ENCODE results near the gene OLR1. TPM values are rescaled to one million over a fixed set of nuclear protein-coding genes. Genes with fewer than 3 reads are reported as not detected.

The OLR1 gene
- total RNA-seq, 1 experiment from 2014 or later, result not detected

DNA sequence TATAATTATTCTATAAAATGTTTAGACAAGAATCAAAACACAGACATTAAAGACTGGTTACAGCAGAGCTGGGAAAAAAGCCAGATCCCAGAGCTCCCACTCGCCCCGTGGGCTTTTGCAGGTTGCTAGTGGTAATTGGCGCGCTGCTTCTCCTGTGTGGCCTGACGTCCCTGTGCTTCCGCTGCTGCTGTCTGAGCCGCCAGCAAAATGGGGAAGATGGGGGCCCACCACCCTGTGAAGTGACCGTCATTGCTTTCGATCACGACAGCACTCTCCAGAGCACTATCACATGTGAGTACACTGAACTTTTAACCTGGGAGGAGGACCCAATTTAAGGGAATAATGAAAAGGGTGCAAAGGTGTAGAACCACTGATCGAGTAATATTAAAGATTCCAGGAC is 14.4 kb upstream of the OLR1 start:
- Mint-ChIP-seq H3K36me3 (ENCODE audit: insufficient read depth, unreplicated experiment) (no peaks in the 10 kb centered on the region), H3K9me3 (ENCODE audit: unreplicated experiment) (no peaks in the 10 kb centered on the region), H3K27ac (ENCODE audit: low read depth, unreplicated experiment) (no peak overlapping the region), H3K4me1 (ENCODE audit: insufficient read depth, unreplicated experiment) (peaks cover 16% of the 10 kb centered on the region), H3K27me3 (ENCODE audit: insufficient read depth, unreplicated experiment) (no peaks in the 10 kb centered on the region), H3K4me3 (ENCODE audit: unreplicated experiment) (no peak overlapping the region)
- intact Hi-C loops (cut with micrococcal nuclease), result no loop called here
- no peak for DNase-seq (ENCODE audit: unreplicated experiment)
- ChIA-PET CTCF (interaction anchor here (0.7 to 11.3 kb wide), 2 partner anchors 30 to 50 kb away, joined by 5 to 255 read pairs; no protein-coding TSS in a partner anchor), POLR2A (no interaction called here)
- BruUV-seq (replicated peaks), result no TSS peak
- TF ChIP-seq, protein P1, sequence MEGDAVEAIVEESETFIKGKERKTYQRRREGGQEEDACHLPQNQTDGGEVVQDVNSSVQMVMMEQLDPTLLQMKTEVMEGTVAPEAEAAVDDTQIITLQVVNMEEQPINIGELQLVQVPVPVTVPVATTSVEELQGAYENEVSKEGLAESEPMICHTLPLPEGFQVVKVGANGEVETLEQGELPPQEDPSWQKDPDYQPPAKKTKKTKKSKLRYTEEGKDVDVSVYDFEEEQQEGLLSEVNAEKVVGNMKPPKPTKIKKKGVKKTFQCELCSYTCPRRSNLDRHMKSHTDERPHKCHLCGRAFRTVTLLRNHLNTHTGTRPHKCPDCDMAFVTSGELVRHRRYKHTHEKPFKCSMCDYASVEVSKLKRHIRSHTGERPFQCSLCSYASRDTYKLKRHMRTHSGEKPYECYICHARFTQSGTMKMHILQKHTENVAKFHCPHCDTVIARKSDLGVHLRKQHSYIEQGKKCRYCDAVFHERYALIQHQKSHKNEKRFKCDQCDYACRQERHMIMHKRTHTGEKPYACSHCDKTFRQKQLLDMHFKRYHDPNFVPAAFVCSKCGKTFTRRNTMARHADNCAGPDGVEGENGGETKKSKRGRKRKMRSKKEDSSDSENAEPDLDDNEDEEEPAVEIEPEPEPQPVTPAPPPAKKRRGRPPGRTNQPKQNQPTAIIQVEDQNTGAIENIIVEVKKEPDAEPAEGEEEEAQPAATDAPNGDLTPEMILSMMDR (IDR thresholded peaks at IDR 0.05; ENCODE audit: unreplicated experiment), result no peak

DNA sequence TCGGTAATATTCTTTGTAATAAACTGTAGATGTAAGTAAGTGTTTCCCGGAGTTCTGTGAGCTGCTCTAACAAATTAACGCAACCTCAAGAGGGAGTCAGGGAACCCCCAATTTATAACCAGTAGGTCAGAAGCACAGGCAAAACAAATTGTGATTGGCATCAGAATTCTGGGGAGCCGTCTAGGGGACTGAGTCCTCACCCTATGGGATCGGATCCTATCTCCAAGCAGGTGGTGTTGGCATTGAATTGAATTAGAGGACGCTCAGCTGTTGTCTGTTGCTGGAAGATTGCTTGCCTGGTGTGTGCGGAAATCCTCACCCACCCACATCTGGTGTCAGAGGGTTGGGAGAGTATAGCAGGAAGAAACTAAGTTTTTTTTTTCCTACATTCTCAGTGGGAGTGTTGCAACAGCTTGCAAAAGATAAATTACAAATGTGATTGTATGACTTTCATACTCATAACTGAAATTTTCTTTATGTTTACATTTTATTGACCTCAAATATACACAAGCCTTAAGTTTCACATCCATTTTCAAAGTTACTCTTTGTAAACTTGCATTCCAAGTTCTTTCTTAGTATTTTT is 12.4 kb upstream of the OLR1 start:
- peaks cover 15% of the 10 kb centered on the region for H3K4me1 Mint-ChIP-seq (ENCODE audit: insufficient read depth, unreplicated experiment)
- BruUV-seq (replicated peaks), result no TSS peak
- no peaks in the 10 kb centered on the region for H3K27me3 Mint-ChIP-seq (ENCODE audit: insufficient read depth, unreplicated experiment)
- POLR2A ChIA-PET, result no interaction called here
- H3K9me3 Mint-ChIP-seq (ENCODE audit: unreplicated experiment), result no peaks in the 10 kb centered on the region
- DNase-seq (ENCODE audit: unreplicated experiment), result peak; percentile 34
- TF ChIP-seq, protein P1 (IDR thresholded peaks at IDR 0.05; ENCODE audit: unreplicated experiment), result no peak
- CTCF ChIA-PET, result interaction anchor here (0.6 to 11.3 kb wide), 4 partner anchors 10 to 534 kb away, joined by 3 to 255 read pairs (median 3); no protein-coding TSS in a partner anchor
- intact Hi-C loops (cut with micrococcal nuclease), result no loop called here
- H3K4me3 Mint-ChIP-seq (ENCODE audit: unreplicated experiment), result no peak overlapping the region
- H3K27ac Mint-ChIP-seq (ENCODE audit: low read depth, unreplicated experiment), result no peak overlapping the region
- H3K36me3 Mint-ChIP-seq (ENCODE audit: insufficient read depth, unreplicated experiment), result no peaks in the 10 kb centered on the region

DNA sequence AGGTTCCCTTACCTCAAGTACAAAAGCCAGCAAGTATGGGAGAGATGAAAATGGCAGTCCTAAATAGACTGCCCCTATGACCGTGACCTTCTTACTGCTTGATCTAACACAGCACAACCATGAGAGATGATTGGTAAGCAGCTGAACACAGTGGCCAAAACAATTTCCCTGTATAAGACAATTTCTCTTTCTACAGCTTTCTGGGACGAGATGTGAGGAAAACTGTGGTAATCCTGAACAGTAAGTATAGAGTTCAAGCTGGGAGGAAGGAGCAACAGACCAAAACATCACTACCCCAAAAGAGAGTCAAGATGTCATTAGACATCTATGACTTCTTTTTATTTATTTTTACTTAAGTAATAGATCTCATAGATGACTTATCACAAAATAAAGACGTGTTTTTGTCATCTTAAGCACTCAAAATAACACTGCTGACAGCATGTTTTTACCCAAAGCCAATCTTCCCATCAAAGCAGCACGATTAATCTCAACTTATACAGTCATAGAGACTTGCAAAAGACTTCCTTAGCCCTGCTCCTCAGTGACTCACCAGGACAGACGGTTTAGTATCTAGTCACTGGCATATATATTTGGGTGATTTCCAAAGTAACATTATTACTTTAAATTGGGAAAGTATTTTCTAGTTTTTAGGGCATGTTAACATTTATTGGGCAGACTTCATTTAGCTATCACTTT is 10.6 kb upstream of the OLR1 start:
- Mint-ChIP-seq H3K4me1 (ENCODE audit: insufficient read depth, unreplicated experiment) (peaks cover 15% of the 10 kb centered on the region), H3K27ac (ENCODE audit: low read depth, unreplicated experiment) (no peak overlapping the region), H3K4me3 (ENCODE audit: unreplicated experiment) (no peak overlapping the region), H3K36me3 (ENCODE audit: insufficient read depth, unreplicated experiment) (no peaks in the 10 kb centered on the region), H3K27me3 (ENCODE audit: insufficient read depth, unreplicated experiment) (no peaks in the 10 kb centered on the region), H3K9me3 (ENCODE audit: unreplicated experiment) (no peaks in the 10 kb centered on the region)
- intact Hi-C loops (cut with micrococcal nuclease), result no loop called here
- BruUV-seq (replicated peaks), result no TSS peak
- CTCF ChIA-PET, result interaction anchor here (1.1 to 11.3 kb wide), 3 partner anchors 9 to 474 kb away, joined by 3 to 255 read pairs (median 4); no protein-coding TSS in a partner anchor
- TF ChIP-seq, protein P1 (IDR thresholded peaks at IDR 0.05; ENCODE audit: unreplicated experiment), result no peak
- POLR2A ChIA-PET, result interaction anchor here (0.6 to 2.6 kb wide), 8 partner anchors 9 to 50 kb away, joined by 3 to 10 read pairs (median 4); partner anchors contain the start of gene OLR1
- peak; percentile 85 for DNase-seq (ENCODE audit: unreplicated experiment)

DNA sequence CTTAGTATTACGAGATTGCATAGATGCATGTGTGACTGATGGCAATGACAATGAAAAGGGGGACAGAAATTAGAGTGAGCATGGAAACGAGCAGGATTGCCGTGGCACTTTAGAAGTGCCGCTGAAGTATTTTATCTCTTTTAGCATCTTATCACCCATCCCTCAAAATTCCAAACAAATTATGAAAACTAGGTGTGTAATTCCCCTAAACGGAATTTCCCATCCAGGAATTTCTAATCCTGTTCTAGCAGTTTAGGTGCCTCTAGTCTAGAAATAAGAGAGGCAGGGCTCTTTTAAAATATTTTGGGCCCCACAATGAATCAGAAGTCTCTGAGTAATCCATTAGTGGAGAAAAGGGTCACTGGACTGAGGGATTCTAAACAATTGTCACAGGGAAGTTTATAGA is 7.8 kb upstream of the OLR1 start:
- Mint-ChIP-seq H3K27me3 (ENCODE audit: insufficient read depth, unreplicated experiment) (no peaks in the 10 kb centered on the region), H3K36me3 (ENCODE audit: insufficient read depth, unreplicated experiment) (no peaks in the 10 kb centered on the region), H3K27ac (ENCODE audit: low read depth, unreplicated experiment) (no peak overlapping the region), H3K4me3 (ENCODE audit: unreplicated experiment) (no peak overlapping the region), H3K4me1 (ENCODE audit: insufficient read depth, unreplicated experiment) (peaks cover 25% of the 10 kb centered on the region), H3K9me3 (ENCODE audit: unreplicated experiment) (no peaks in the 10 kb centered on the region)
- BruUV-seq (replicated peaks), result no TSS peak
- intact Hi-C loops (cut with micrococcal nuclease), result no loop called here
- POLR2A ChIA-PET, result interaction anchor here (0.8 kb wide), 1 partner anchor 19 kb away, joined by 3 read pairs; no protein-coding TSS in a partner anchor
- TF ChIP-seq, protein P1 (IDR thresholded peaks at IDR 0.05; ENCODE audit: unreplicated experiment), result no peak
- DNase-seq (ENCODE audit: unreplicated experiment), result no peak
- CTCF ChIA-PET, result no interaction called here

Data from MCF 10A (cell line).